Cardiac muscle cell (in vitro differentiated cells and primary cell): ENCODE data around the gene NCSTN. TPM values are rescaled to one million over a fixed set of nuclear protein-coding genes. Genes with fewer than 3 reads are reported as not detected.

ENCODE experiments used
- DNase-seq, 2 donors: peaks; one replicate each; pipeline versions ENCODE4 v3.0.0 to v3.0.0-alpha.2; 2010 to 2017; ENCODE audit warnings: low read depth in 1 of 2, low spot score in 1 of 2
- H3K27ac ChIP-seq: fragments of 200-600 bp; sonication (generic); 2 replicates; pipeline ENCODE4 v1.5.1; 2016
- H3K27me3 ChIP-seq: fragments of 200-600 bp; sonication (generic); 2 replicates; pipeline ENCODE4 v1.6.0; 2016; ENCODE audit warnings: control low read depth
- H3K36me3 ChIP-seq: fragments of 200-600 bp; sonication (generic); 2 replicates; pipeline ENCODE4 v1.5.1; 2016; ENCODE audit warnings: control low read depth
- H3K4me1 ChIP-seq: fragments of 200-600 bp; sonication (generic); 2 replicates; pipeline ENCODE4 v1.8.1; 2017; ENCODE audit warnings: low read depth, mild to moderate bottlenecking, mixed run types
- H3K4me3 ChIP-seq: fragments of 200-600 bp; sonication (generic); 2 replicates; pipeline ENCODE4 v1.5.1; 2016; ENCODE audit warnings: mild to moderate bottlenecking
- H3K9me3 ChIP-seq: fragments of 200-600 bp; sonication (generic); 2 replicates; pipeline ENCODE4 v1.5.1; 2017; ENCODE audit warnings: low read depth, mild to moderate bottlenecking, control low read depth
- CTCF ChIP-seq: IDR thresholded peaks from 2 replicates; pipeline ENCODE4 v1.5.1; 2012; ENCODE audit warnings: low read depth, mild to moderate bottlenecking, low read length
- polyA plus RNA-seq: library from polyadenylated mRNA; unstranded; fragments of >200 nt; fragmentation: Nextera tagmentation; extraction: Ambion mirVana; gene quantifications from 2 replicates; pipeline ENCODE4 v1.2.1, GENCODE V29; 2016
- total RNA-seq: library from RNA; depleted of rRNA; stranded (reverse); fragments of >200 nt; gene quantifications from 2 replicates; pipeline ENCODE4 v1.2.3, GENCODE V29; 2016

The NCSTN gene
- total and polyA plus RNA-seq, 2 experiments from 2014 or later = 55.4 to 113 TPM

GRCh38 chr1:160367516-160367900 lies 24.3 kb downstream of the NCSTN start:
- no peaks in the 10 kb centered on the region for H3K27me3 ChIP-seq
- no peak overlapping the region for H3K4me3 ChIP-seq

GRCh38 chr1:160367934-160368923 lies 25.0 kb downstream of the NCSTN start:
- Histone ChIP-seq H3K4me3 (no peak overlapping the region), H3K27ac (no peak overlapping the region), H3K9me3 (no peaks in the 10 kb centered on the region), H3K27me3 (no peaks in the 10 kb centered on the region), H3K36me3 (no peaks in the 10 kb centered on the region), H3K4me1 (peaks cover 1% of the 10 kb centered on the region)
- TF ChIP-seq CTCF = no peak
- DNase-seq = no peak

More at GRCh38 chr1:160367516-160367900, 24.3 kb downstream of the NCSTN start:
- Histone ChIP-seq H3K9me3 (no peaks in the 10 kb centered on the region), H3K27ac (no peak overlapping the region), H3K4me1 (peaks cover 8% of the 10 kb centered on the region), H3K36me3 (no peaks in the 10 kb centered on the region)
- DNase-seq = no peak
- no peak for TF ChIP-seq CTCF

DNA sequence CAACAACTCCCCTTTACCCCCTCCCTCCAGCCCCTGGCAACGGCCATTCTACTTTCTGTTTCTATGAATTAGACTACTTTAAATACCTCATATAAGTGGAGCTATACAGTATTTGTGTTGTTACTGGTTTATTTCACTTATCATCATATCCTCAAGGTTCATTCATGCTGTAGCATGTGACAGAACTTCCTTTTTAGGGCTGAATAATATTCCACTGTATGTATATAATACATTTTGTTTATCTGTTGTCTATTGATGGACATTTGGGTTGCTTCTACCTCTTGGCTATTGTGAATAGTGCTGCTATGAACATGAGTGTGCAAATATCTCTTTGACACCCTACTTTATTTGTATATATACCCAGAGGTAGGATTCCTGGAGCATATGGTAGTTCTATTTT lies 25.9 kb downstream of the NCSTN start:
- H3K4me1 ChIP-seq = no peaks in the 10 kb centered on the region
- H3K36me3 ChIP-seq = no peaks in the 10 kb centered on the region
- no peak for DNase-seq
- no peaks in the 10 kb centered on the region for H3K9me3 ChIP-seq
- H3K27ac ChIP-seq = no peak overlapping the region
- no peaks in the 10 kb centered on the region for H3K27me3 ChIP-seq
- H3K4me3 ChIP-seq = no peak overlapping the region
- TF ChIP-seq CTCF = no peak

DNA sequence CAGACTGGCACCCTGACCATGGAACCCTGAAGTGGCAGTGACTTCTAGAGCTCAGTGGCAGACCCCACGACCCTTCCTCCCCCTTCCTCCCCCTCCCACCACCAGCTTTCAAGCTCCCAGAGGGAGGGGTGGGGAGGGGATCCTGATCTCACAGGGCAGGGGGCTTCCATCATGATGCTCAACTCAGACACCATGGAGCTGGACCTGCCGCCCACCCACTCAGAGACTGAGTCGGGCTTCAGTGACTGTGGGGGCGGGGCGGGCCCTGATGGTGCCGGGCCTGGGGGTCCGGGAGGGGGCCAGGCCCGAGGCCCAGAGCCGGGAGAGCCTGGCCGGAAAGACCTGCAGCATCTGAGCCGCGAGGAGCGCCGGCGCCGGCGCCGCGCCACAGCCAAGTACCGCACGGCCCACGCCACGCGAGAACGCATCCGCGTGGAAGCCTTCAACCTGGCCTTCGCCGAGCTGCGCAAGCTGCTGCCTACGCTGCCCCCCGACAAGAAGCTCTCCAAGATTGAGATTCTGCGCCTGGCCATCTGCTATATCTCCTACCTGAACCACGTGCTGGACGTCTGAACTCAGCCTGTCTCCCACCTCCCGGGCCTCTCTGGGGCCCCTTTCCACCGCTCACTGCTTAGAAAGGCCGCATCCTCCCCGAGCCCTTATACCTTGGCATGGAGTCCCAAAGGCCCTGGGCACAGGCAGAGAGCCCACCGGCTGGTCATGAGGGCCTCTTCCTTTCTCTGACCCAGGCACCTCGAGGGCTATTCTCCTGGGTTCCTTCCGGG lies 27.6 kb downstream of the NCSTN start:
- TF ChIP-seq CTCF = no peak
- no peaks in the 10 kb centered on the region for H3K27me3 ChIP-seq
- no peak overlapping the region for H3K4me3 ChIP-seq
- no peaks in the 10 kb centered on the region for H3K4me1 ChIP-seq
- no peak overlapping the region for H3K27ac ChIP-seq
- DNase-seq = no peak
- H3K36me3 ChIP-seq = no peaks in the 10 kb centered on the region
- H3K9me3 ChIP-seq = no peaks in the 10 kb centered on the region

GRCh38 chr1:160371346-160371631 lies 28.1 kb downstream of the NCSTN start:
- H3K9me3 ChIP-seq = no peaks in the 10 kb centered on the region
- H3K36me3 ChIP-seq = no peaks in the 10 kb centered on the region
- no peak for DNase-seq
- no peak overlapping the region for H3K4me3 ChIP-seq
- H3K4me1 ChIP-seq = no peaks in the 10 kb centered on the region
- H3K27ac ChIP-seq = no peak overlapping the region
- TF ChIP-seq CTCF = no peak
- H3K27me3 ChIP-seq = no peaks in the 10 kb centered on the region
